IPS-20b (cell line): ENCODE data around the gene OLA1.

ENCODE experiments used
- H3K27ac ChIP-seq: one replicate; pipeline ENCODE4 v1.5.1; 2013; ENCODE audit warnings: low read length
- H3K27me3 ChIP-seq: 2 replicates; pipeline ENCODE4 v1.6.1; 2013; ENCODE audit warnings: mild to moderate bottlenecking, low read length, inconsistent platforms; ENCODE audit not compliant: insufficient read depth
- H3K36me3 ChIP-seq: 2 replicates; pipeline ENCODE4 v1.6.1; 2013; ENCODE audit warnings: low read depth, mild to moderate bottlenecking, inconsistent platforms, low read length, moderate library complexity; ENCODE audit not compliant: insufficient read depth
- H3K4me1 ChIP-seq: 2 replicates; pipeline ENCODE4 v1.6.1; 2013; ENCODE audit warnings: mild to moderate bottlenecking, control low read depth, inconsistent platforms, low read length, moderate library complexity; ENCODE audit not compliant: insufficient read depth
- H3K4me3 ChIP-seq: 2 replicates; pipeline ENCODE4 v1.5.1; 2013; ENCODE audit warnings: mild to moderate bottlenecking, low read length, inconsistent platforms
- H3K9ac ChIP-seq: 2 replicates; pipeline ENCODE4 v1.6.1; 2013; ENCODE audit warnings: low read depth, mild to moderate bottlenecking, inconsistent platforms, low read length, moderate library complexity
- H3K9me3 ChIP-seq: 2 replicates; pipeline ENCODE4 v1.6.1; 2013; ENCODE audit warnings: mild to moderate bottlenecking, low read depth, low read length, inconsistent platforms; ENCODE audit not compliant: insufficient read depth

The OLA1 gene

GRCh38 chr2:174076040-174076439 lies 172.3 kb downstream of the OLA1 start:
- Histone ChIP-seq H3K9me3 (no peaks in the 10 kb centered on the region), H3K4me1 (peaks cover 20% of the 10 kb centered on the region; the same call in 1 of the 2 replicates), H3K36me3 (peaks cover 15% of the 10 kb centered on the region; the same call in 1 of the 2 replicates), H3K4me3 (no peak overlapping the region), H3K27ac (no peak overlapping the region), H3K9ac (no peak overlapping the region), H3K27me3 (no peaks in the 10 kb centered on the region)

GRCh38 chr2:174074831-174075230 lies 173.5 kb downstream of the OLA1 start:
- H3K36me3 ChIP-seq = peaks cover 15% of the 10 kb centered on the region; the same call in 1 of the 2 replicates
- no peaks in the 10 kb centered on the region for H3K9me3 ChIP-seq
- peaks cover 20% of the 10 kb centered on the region; the same call in 1 of the 2 replicates for H3K4me1 ChIP-seq
- H3K27me3 ChIP-seq = no peaks in the 10 kb centered on the region
- no peak overlapping the region for H3K4me3 ChIP-seq
- H3K27ac ChIP-seq = no peak overlapping the region
- H3K9ac ChIP-seq = no peak overlapping the region

GRCh38 chr2:174072857-174073256 lies 175.5 kb downstream of the OLA1 start:
- Histone ChIP-seq H3K27ac (no peak overlapping the region), H3K27me3 (no peaks in the 10 kb centered on the region), H3K9me3 (no peaks in the 10 kb centered on the region), H3K4me3 (no peak overlapping the region), H3K36me3 (peaks cover 15% of the 10 kb centered on the region; the same call in 1 of the 2 replicates), H3K9ac (no peak overlapping the region), H3K4me1 (peaks cover 18% of the 10 kb centered on the region; the same call in 1 of the 2 replicates)

- Histone ChIP-seq H3K27me3 (no peaks in the 10 kb centered on the region), H3K27ac (no peak overlapping the region), H3K4me1 (peaks cover 18% of the 10 kb centered on the region; the same call in 1 of the 2 replicates), H3K9me3 (no peaks in the 10 kb centered on the region), H3K4me3 (no peak overlapping the region), H3K36me3 (peaks cover 15% of the 10 kb centered on the region; the same call in 1 of the 2 replicates), H3K9ac (no peak overlapping the region)
Measured at GRCh38 chr2:174072069-174072468, 176.3 kb downstream of the OLA1 start.

GRCh38 chr2:174071321-174071720 lies 177.0 kb downstream of the OLA1 start:
- H3K4me3 ChIP-seq = no peak overlapping the region
- no peak overlapping the region for H3K27ac ChIP-seq
- no peak overlapping the region for H3K9ac ChIP-seq
- no peaks in the 10 kb centered on the region for H3K9me3 ChIP-seq
- H3K36me3 ChIP-seq = peaks cover 15% of the 10 kb centered on the region; the same call in 1 of the 2 replicates
- peaks cover 16% of the 10 kb centered on the region; the same call in 1 of the 2 replicates for H3K4me1 ChIP-seq
- H3K27me3 ChIP-seq = no peaks in the 10 kb centered on the region

- Histone ChIP-seq H3K9ac (no peak overlapping the region), H3K9me3 (no peaks in the 10 kb centered on the region), H3K27me3 (no peaks in the 10 kb centered on the region), H3K36me3 (peaks cover 6% of the 10 kb centered on the region; the same call in 1 of the 2 replicates), H3K27ac (no peak overlapping the region), H3K4me3 (no peak overlapping the region), H3K4me1 (peaks cover 12% of the 10 kb centered on the region; the same call in 1 of the 2 replicates)
Measured at GRCh38 chr2:174070281-174070680, 178.1 kb downstream of the OLA1 start.

GRCh38 chr2:174067815-174068214 lies 180.5 kb downstream of the OLA1 start:
- H3K9ac ChIP-seq = no peak overlapping the region
- H3K36me3 ChIP-seq = no peaks in the 10 kb centered on the region
- no peaks in the 10 kb centered on the region for H3K9me3 ChIP-seq
- peaks cover 15% of the 10 kb centered on the region; the same call in 1 of the 2 replicates for H3K4me1 ChIP-seq
- H3K4me3 ChIP-seq = no peak overlapping the region
- H3K27me3 ChIP-seq = no peaks in the 10 kb centered on the region
- H3K27ac ChIP-seq = no peak overlapping the region

- Histone ChIP-seq H3K9ac (no peak overlapping the region), H3K9me3 (no peaks in the 10 kb centered on the region), H3K27me3 (no peaks in the 10 kb centered on the region), H3K36me3 (no peaks in the 10 kb centered on the region), H3K4me1 (peaks cover 16% of the 10 kb centered on the region; the same call in 1 of the 2 replicates), H3K4me3 (no peak overlapping the region), H3K27ac (no peak overlapping the region)
Measured at GRCh38 chr2:174066871-174067270, 181.5 kb downstream of the OLA1 start.

- Histone ChIP-seq H3K4me3 (no peak overlapping the region), H3K9ac (no peak overlapping the region), H3K27me3 (no peaks in the 10 kb centered on the region), H3K36me3 (no peaks in the 10 kb centered on the region), H3K27ac (no peak overlapping the region), H3K4me1 (peaks cover 11% of the 10 kb centered on the region; the same call in 1 of the 2 replicates), H3K9me3 (peaks cover 4% of the 10 kb centered on the region)
Measured at GRCh38 chr2:174063492-174064092, 184.7 kb downstream of the OLA1 start.

GRCh38 chr2:174062934-174063333 lies 185.4 kb downstream of the OLA1 start:
- H3K36me3 ChIP-seq = no peaks in the 10 kb centered on the region
- H3K4me1 ChIP-seq = peaks cover 11% of the 10 kb centered on the region; the same call in 1 of the 2 replicates
- H3K27ac ChIP-seq = no peak overlapping the region
- H3K27me3 ChIP-seq = no peaks in the 10 kb centered on the region
- H3K9me3 ChIP-seq = peaks cover 7% of the 10 kb centered on the region
- no peak overlapping the region for H3K4me3 ChIP-seq
- H3K9ac ChIP-seq = no peak overlapping the region

- Histone ChIP-seq H3K36me3 (no peaks in the 10 kb centered on the region), H3K9ac (no peak overlapping the region), H3K4me3 (no peak overlapping the region), H3K4me1 (peaks cover 11% of the 10 kb centered on the region; the same call in 1 of the 2 replicates), H3K9me3 (peaks cover 7% of the 10 kb centered on the region), H3K27me3 (no peaks in the 10 kb centered on the region), H3K27ac (no peak overlapping the region)
Measured at GRCh38 chr2:174059884-174060244, 188.5 kb downstream of the OLA1 start.

- Histone ChIP-seq H3K36me3 (no peaks in the 10 kb centered on the region), H3K9me3 (peaks cover 7% of the 10 kb centered on the region), H3K27ac (no peak overlapping the region), H3K4me1 (peaks cover 11% of the 10 kb centered on the region; the same call in 1 of the 2 replicates), H3K27me3 (no peaks in the 10 kb centered on the region), H3K4me3 (no peak overlapping the region), H3K9ac (no peak overlapping the region)
Measured at GRCh38 chr2:174059178-174059883, 189.0 kb downstream of the OLA1 start.
